Stimulated activated CD4-positive, alpha-beta T cell treated with anti-CD3 and anti-CD28 coated beads, Interleukin-1b, Interleukin-23, amount 100 ng/mL, for 4 hours (primary cell): ENCODE data around the gene POPDC2.

Experiments used
- DNase-seq, 2 donors: peaks; one replicate each; pipeline ENCODE4 v3.0.0-alpha.2; 2020; ENCODE audit warnings: low read depth in 2 of 2

POPDC2 gene

GRCh38 chr3:119672776-119673175 is 12.4 kb upstream of the POPDC2 start:
- DNase-seq: no peak

- DNase-seq: no peak
Measured at GRCh38 chr3:119669906-119670570, 9.6 kb upstream of the POPDC2 start.

- DNase-seq: no peak
Measured at GRCh38 chr3:119665954-119666559, 5.7 kb upstream of the POPDC2 start.

- no peak for DNase-seq
Measured at GRCh38 chr3:119664850-119665379, 4.5 kb upstream of the POPDC2 start.

- DNase-seq: no peak
Measured at GRCh38 chr3:119664370-119664769, 4.0 kb upstream of the POPDC2 start.

- DNase-seq: no peak
Measured at GRCh38 chr3:119663885-119664284, 3.5 kb upstream of the POPDC2 start.

GRCh38 chr3:119662604-119663373 is 2.4 kb upstream of the POPDC2 start:
- DNase-seq: no peak

- DNase-seq: no peak
Measured at GRCh38 chr3:119659606-119660291, 640 bp downstream of the POPDC2 start.

- DNase-seq: no peak
Measured at GRCh38 chr3:119658994-119659393, 1.4 kb downstream of the POPDC2 start.

- DNase-seq: no peak
Measured at GRCh38 chr3:119657887-119658702, 2.3 kb downstream of the POPDC2 start.

GRCh38 chr3:119653876-119654275 is 6.5 kb downstream of the POPDC2 start:
- DNase-seq: no peak

- no peak for DNase-seq
Measured at GRCh38 chr3:119652306-119653033, 7.9 kb downstream of the POPDC2 start.

GRCh38 chr3:119649761-119650160 is 10.6 kb downstream of the POPDC2 start:
- DNase-seq: no peak

- DNase-seq: no peak
Measured at GRCh38 chr3:119647843-119648575, 12.4 kb downstream of the POPDC2 start.

GRCh38 chr3:119647171-119647570 is 13.2 kb downstream of the POPDC2 start:
- DNase-seq: no peak

GRCh38 chr3:119645813-119646212 is 14.6 kb downstream of the POPDC2 start:
- no peak for DNase-seq

- DNase-seq: no peak
Measured at GRCh38 chr3:119644481-119644880, 15.9 kb downstream of the POPDC2 start.

GRCh38 chr3:119643528-119643927 is 16.9 kb downstream of the POPDC2 start:
- DNase-seq: no peak

GRCh38 chr3:119642746-119643473 is 17.5 kb downstream of the POPDC2 start:
- no peak for DNase-seq
